Mucosa of stomach (tissue), 1 donor: ENCODE measurements around the gene FAM53A.
"Not testable (repeated sequence)": the region's sequence is repeated elsewhere in the genome, so short reads cannot be mapped to it uniquely, and the experiment has no call there.

ENCODE experiments used
- H3K27me3 ChIP-seq: one replicate; pipeline ENCODE4 v1.7.0; 2013; ENCODE audit warnings: mild to moderate bottlenecking, low read length; ENCODE audit not compliant: control insufficient read depth, insufficient read depth
- H3K36me3 ChIP-seq: one replicate; pipeline ENCODE4 v1.7.0; 2013; ENCODE audit warnings: low read length; ENCODE audit not compliant: control insufficient read depth, insufficient read depth
- H3K4me1 ChIP-seq: one replicate; pipeline ENCODE4 v1.7.0; 2013; ENCODE audit warnings: mild to moderate bottlenecking, low read length; ENCODE audit not compliant: control insufficient read depth, insufficient read depth
- H3K4me3 ChIP-seq: one replicate; pipeline ENCODE4 v1.7.0; 2013; ENCODE audit warnings: low read length
- H3K9ac ChIP-seq: one replicate; pipeline ENCODE4 v1.7.0; 2013; ENCODE audit warnings: mild to moderate bottlenecking, low read length, moderate library complexity
- H3K9me3 ChIP-seq: one replicate; pipeline ENCODE4 v1.7.0; 2013; ENCODE audit warnings: mild to moderate bottlenecking, low read length, moderate library complexity; ENCODE audit not compliant: control insufficient read depth
- donor health status: Pancreatic carcinoma.

The FAM53A gene

GRCh38 chr4:1607436-1608195 is 76.5 kb downstream of the FAM53A start:
- H3K9me3 ChIP-seq, H3K4me1 ChIP-seq: not testable (repeated sequence)
- H3K27me3 ChIP-seq: peaks cover 26% of the 10 kb centered on the region

GRCh38 chr4:1604706-1605205 is 79.4 kb downstream of the FAM53A start:
- Histone ChIP-seq H3K9ac (no peak overlapping the region), H3K4me1 (no peaks in the 10 kb centered on the region), H3K4me3 (no peak overlapping the region), H3K36me3 (no peaks in the 10 kb centered on the region), H3K27me3 (peaks cover 26% of the 10 kb centered on the region), H3K9me3 (no peaks in the 10 kb centered on the region)

More at GRCh38 chr4:1607436-1608195, 76.5 kb downstream of the FAM53A start:
- not testable (repeated sequence) for H3K9ac ChIP-seq, H3K36me3 ChIP-seq, H3K4me3 ChIP-seq

- Histone ChIP-seq H3K4me3 (no peak overlapping the region), H3K4me1 (no peaks in the 10 kb centered on the region), H3K9me3 (no peaks in the 10 kb centered on the region), H3K9ac (no peak overlapping the region), H3K27me3 (peaks cover 26% of the 10 kb centered on the region), H3K36me3 (no peaks in the 10 kb centered on the region)
These were observed 79.9 kb downstream of the FAM53A start for GRCh38 chr4:1604181-1604705.

GRCh38 chr4:1603413-1604135 is 80.5 kb downstream of the FAM53A start:
- no peaks in the 10 kb centered on the region for H3K4me1 ChIP-seq
- H3K9me3 ChIP-seq: no peaks in the 10 kb centered on the region
- H3K27me3 ChIP-seq: peaks cover 26% of the 10 kb centered on the region
- H3K4me3 ChIP-seq: no peak overlapping the region
- H3K36me3 ChIP-seq: no peaks in the 10 kb centered on the region
- H3K9ac ChIP-seq: no peak overlapping the region

- H3K9ac ChIP-seq: no peak overlapping the region
- H3K4me1 ChIP-seq: no peaks in the 10 kb centered on the region
- no peaks in the 10 kb centered on the region for H3K9me3 ChIP-seq
- peaks cover 26% of the 10 kb centered on the region for H3K27me3 ChIP-seq
- H3K4me3 ChIP-seq: no peak overlapping the region
- H3K36me3 ChIP-seq: no peaks in the 10 kb centered on the region
These were observed 81.3 kb downstream of the FAM53A start for GRCh38 chr4:1602655-1603412.

- Histone ChIP-seq H3K4me1 (no peaks in the 10 kb centered on the region), H3K36me3 (no peaks in the 10 kb centered on the region), H3K27me3 (peaks cover 26% of the 10 kb centered on the region), H3K9ac (no peak overlapping the region), H3K4me3 (no peak overlapping the region), H3K9me3 (no peaks in the 10 kb centered on the region)
These were observed 82.1 kb downstream of the FAM53A start for GRCh38 chr4:1601852-1602654.

GRCh38 chr4:1601533-1601835 is 82.6 kb downstream of the FAM53A start:
- Histone ChIP-seq H3K27me3 (peaks cover 26% of the 10 kb centered on the region), H3K9me3 (no peaks in the 10 kb centered on the region), H3K4me1 (no peaks in the 10 kb centered on the region), H3K9ac (no peak overlapping the region), H3K4me3 (no peak overlapping the region), H3K36me3 (no peaks in the 10 kb centered on the region)

- Histone ChIP-seq H3K27me3 (peaks cover 27% of the 10 kb centered on the region), H3K36me3 (no peaks in the 10 kb centered on the region)
These were observed 83.1 kb downstream of the FAM53A start for GRCh38 chr4:1600811-1601532.

GRCh38 chr4:1600211-1600780 is 83.8 kb downstream of the FAM53A start:
- H3K27me3 ChIP-seq: peaks cover 25% of the 10 kb centered on the region
- H3K4me3 ChIP-seq: no peak overlapping the region
- no peaks in the 10 kb centered on the region for H3K36me3 ChIP-seq
- H3K9me3 ChIP-seq: no peaks in the 10 kb centered on the region
- H3K9ac ChIP-seq: no peak overlapping the region
- H3K4me1 ChIP-seq: no peaks in the 10 kb centered on the region

More at GRCh38 chr4:1600811-1601532, 83.1 kb downstream of the FAM53A start:
- Histone ChIP-seq H3K4me1 (no peaks in the 10 kb centered on the region), H3K4me3 (no peak overlapping the region), H3K9ac (no peak overlapping the region), H3K9me3 (no peaks in the 10 kb centered on the region)

- Histone ChIP-seq H3K9ac (no peak overlapping the region), H3K4me3 (no peak overlapping the region), H3K36me3 (no peaks in the 10 kb centered on the region), H3K4me1 (no peaks in the 10 kb centered on the region), H3K9me3 (no peaks in the 10 kb centered on the region), H3K27me3 (peaks cover 23% of the 10 kb centered on the region)
These were observed 84.5 kb downstream of the FAM53A start for GRCh38 chr4:1599491-1600210.
